DOHH2 (cell line): ENCODE measurements around the gene PEPD.

ENCODE experiments used
- CTCF ChIP-seq: fragments of 200-600 bp; sonication (generic); IDR thresholded peaks from one replicate; pipeline ENCODE4 v1.5.1; 2014; ENCODE audit warnings: antibody characterized with exemption, mild to moderate bottlenecking, low read depth, low read length; ENCODE audit not compliant: poor library complexity, severe bottlenecking
- EZH2phosphoT487 ChIP-seq: fragments of 200-600 bp; sonication (generic); IDR thresholded peaks from 2 replicates; pipeline ENCODE4 v1.6.1; 2017; ENCODE audit warnings: borderline replicate concordance, mild to moderate bottlenecking, antibody characterized with exemption, low read length, moderate library complexity, mixed read lengths

- no peak for TF ChIP-seq CTCF
- no peak for TF ChIP-seq EZH2phosphoT487
These were observed 101.8 kb downstream of the PEPD start for GRCh38 chr19:33419788-33420130.
